ENCODE results near the gene LRRN2.
"Not testable (repeated sequence)": the region's sequence is repeated elsewhere in the genome, so short reads cannot be mapped to it uniquely, and the experiment has no call there.

Gene LRRN2

DNA sequence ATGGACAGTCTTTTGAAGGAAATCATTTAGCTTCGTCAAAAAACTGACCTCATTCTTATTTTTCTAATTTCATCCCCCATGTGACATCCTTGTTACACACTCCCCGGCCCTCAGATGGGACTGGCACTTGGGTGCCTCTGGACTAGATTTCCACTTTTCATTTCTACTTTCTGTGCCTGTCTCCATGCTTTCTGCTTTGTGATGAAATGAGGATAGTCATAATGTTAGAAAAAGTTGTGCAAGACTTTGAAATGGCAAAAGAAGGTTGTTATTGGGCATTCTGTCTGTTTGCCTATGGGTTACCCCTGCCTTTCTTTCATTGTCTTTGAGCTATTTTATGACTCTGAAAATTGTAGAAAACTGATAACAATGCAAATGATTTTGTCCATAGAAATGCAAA, 114.4 kb downstream of the LRRN2 start:
- TF ChIP-seq, protein P1, sequence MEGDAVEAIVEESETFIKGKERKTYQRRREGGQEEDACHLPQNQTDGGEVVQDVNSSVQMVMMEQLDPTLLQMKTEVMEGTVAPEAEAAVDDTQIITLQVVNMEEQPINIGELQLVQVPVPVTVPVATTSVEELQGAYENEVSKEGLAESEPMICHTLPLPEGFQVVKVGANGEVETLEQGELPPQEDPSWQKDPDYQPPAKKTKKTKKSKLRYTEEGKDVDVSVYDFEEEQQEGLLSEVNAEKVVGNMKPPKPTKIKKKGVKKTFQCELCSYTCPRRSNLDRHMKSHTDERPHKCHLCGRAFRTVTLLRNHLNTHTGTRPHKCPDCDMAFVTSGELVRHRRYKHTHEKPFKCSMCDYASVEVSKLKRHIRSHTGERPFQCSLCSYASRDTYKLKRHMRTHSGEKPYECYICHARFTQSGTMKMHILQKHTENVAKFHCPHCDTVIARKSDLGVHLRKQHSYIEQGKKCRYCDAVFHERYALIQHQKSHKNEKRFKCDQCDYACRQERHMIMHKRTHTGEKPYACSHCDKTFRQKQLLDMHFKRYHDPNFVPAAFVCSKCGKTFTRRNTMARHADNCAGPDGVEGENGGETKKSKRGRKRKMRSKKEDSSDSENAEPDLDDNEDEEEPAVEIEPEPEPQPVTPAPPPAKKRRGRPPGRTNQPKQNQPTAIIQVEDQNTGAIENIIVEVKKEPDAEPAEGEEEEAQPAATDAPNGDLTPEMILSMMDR (IDR thresholded peaks at IDR 0.05; ENCODE audit: low read depth, low read length, missing control alignments) = no peak
- no peak for DNase-seq (ENCODE audit: low read depth)
- in situ Hi-C loops (cut with HindIII; ENCODE audit: low sequenced_read_pairs) = no loop called here
- no peak overlapping the region for H3K4me3 ChIP-seq (ENCODE audit: low read depth, low read length)

DNA sequence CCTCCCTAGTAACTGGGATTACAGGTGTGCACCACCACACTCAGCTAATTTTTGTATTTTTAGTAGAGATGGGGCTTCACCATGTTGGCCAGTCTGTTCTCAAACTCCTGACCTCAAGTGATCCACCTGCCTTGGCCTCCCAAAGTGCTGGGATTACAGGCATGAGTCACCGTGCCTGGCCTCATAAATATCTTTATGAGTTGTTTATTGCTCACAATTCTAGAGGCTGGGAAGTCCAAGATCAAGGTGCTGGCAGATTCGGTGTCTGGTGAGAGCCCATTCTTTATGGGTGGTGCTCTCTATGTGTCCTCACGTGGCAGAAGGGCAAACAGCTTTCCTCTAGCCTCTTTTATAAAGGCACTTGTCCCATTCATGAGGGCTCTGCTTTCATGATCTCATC, 115.5 kb downstream of the LRRN2 start:
- in situ Hi-C loops (cut with HindIII; ENCODE audit: low sequenced_read_pairs); H3K4me3 ChIP-seq (ENCODE audit: low read depth, low read length); DNase-seq (ENCODE audit: low read depth): not testable (repeated sequence)

DNA sequence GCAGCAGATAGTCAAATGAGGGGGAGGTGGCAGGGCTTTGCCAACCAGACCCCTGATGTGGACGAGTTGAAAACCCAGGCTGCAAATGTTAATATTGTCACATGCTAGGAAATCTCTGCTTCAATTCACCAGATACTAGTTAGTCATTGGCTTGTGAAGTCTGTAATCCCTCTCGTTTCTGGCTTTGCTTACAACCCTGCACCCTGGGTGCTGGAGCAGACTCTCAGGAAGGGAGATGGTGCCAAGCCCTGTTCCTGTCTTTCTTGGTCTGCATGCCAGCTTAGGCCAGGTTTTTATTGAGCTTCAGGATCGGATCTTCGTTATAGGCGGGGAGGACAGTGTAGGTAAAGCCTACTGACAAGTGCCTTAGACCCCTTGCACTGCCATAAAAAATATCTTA, 116.1 kb downstream of the LRRN2 start:
- no peak overlapping the region for H3K4me3 ChIP-seq (ENCODE audit: low read depth, low read length)
- no peak for DNase-seq (ENCODE audit: low read depth)
- TF ChIP-seq, protein P1 (IDR thresholded peaks at IDR 0.05; ENCODE audit: low read depth, low read length, missing control alignments) = no peak
- in situ Hi-C loops (cut with HindIII; ENCODE audit: low sequenced_read_pairs) = no loop called here

DNA sequence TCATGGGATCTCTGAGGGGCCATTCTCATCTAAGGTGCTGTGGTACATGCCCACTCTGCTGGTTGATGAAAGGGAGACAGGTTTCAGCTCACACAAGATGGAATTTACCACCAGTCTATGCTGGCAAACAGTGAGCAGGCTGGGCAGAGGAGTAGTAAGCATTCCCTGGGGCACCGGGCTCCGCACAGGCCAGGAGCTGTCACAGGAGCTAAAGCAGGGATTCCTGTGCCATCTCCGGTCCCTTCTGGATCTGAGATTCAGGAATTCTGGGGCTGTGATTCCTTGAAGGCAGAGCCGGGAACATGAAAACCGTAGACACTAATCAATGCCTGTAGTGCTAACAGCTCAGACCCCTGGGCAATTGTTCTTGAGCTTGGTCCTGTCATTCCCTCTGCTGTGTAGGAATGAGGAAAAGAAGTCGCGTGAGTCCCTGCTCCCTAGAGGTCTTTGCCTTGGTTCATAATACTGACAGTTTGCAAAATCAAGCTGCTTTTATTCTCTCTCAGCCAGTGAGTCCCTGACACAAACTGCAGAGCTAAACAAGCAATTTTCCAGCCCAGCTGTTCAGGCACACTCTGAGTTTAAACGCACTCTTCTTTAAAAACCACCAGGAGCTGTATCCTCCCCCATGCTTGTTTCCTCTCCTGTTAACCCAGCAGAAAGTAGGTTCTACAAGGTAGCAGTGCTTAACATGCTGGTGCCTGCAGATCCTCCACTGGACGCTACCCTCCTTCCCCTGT, 116.8 kb downstream of the LRRN2 start:
- in situ Hi-C loops (cut with HindIII; ENCODE audit: low sequenced_read_pairs) = no loop called here
- TF ChIP-seq, protein P1 (IDR thresholded peaks at IDR 0.05; ENCODE audit: low read depth, low read length, missing control alignments) = no peak
- no peak for DNase-seq (ENCODE audit: low read depth)
- no peak overlapping the region for H3K4me3 ChIP-seq (ENCODE audit: low read depth, low read length)
